Nephron (organoid): ENCODE data around the gene PRKCB.

Source experiments
- H3K27ac Mint-ChIP-seq, 3 experiments: 2 replicates each; pipeline ENCODE4 v1.8.0; 2020; ENCODE audit warnings: mixed read lengths in 3 of 3, mild to moderate bottlenecking in 2 of 3, moderate library complexity in 1 of 3
- H3K27me3 Mint-ChIP-seq: 2 replicates; pipeline ENCODE4 v1.8.0; 2021; ENCODE audit warnings: low read depth, mild to moderate bottlenecking, moderate library complexity, mixed read lengths
- H3K36me3 Mint-ChIP-seq: 2 replicates; pipeline ENCODE4 v1.8.0; 2020; ENCODE audit warnings: low read depth, mixed read lengths
- H3K4me1 Mint-ChIP-seq: 2 replicates; pipeline ENCODE4 v1.8.0; 2020; ENCODE audit warnings: mixed read lengths
- H3K4me3 Mint-ChIP-seq, 3 experiments: 2 replicates each; pipeline ENCODE4 v1.8.0; 2020; ENCODE audit warnings: mild to moderate bottlenecking in 3 of 3, mixed read lengths in 3 of 3, moderate library complexity in 2 of 3
- H3K9me3 Mint-ChIP-seq: 2 replicates; pipeline ENCODE4 v1.8.0; 2020; ENCODE audit warnings: mixed read lengths
- TF ChIP-seq, protein P1 (sequence below), 3 experiments: fragments of 200-600 bp; sonication (generic); IDR thresholded peaks; one replicate each; pipeline ENCODE4 v1.5.0; 2021; ENCODE audit warnings: antibody characterized with exemption in 3 of 3; ENCODE audit not compliant: unreplicated experiment in 3 of 3

The PRKCB gene

DNA sequence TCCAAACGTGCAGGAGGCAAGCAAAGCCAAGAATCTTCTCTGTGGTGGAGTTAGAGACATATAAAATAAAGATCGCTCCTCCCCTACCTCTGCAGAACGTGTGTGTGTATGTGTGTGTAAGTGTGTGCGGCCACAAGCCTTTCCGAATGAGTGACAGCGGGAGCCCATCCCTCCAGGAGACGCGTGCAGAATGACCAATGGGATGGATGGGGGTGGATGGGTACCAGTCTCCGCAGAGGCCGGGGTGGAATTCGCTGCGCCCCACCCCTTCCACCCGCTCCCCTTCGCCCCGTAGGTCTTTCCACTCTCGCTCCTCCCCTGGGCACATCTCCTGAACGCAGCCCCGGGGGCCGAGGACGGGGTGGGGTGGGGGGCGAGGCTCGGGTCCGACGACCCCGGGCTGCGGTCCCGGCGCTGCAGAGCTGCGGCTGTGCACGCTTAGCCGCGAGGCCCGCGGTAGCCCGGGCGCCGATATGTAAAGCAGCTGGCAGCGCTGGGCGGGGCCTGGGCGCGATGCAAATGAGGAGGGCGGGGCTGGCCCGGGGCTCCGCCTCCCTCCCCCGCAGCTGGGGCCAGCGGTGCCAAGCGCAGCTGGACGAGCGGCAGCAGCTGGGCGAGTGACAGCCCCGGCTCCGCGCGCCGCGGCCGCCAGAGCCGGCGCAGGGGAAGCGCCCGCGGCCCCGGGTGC, at the start of gene PRKCB:
Gene PRKCB (plus strand): TSS at position 594 of the 688 bp plus-strand sequence.
- Mint-ChIP-seq H3K27ac (no peak within 1 kb of the TSS), H3K9me3 (peaks cover 8% of the 10 kb centered on the region), H3K4me1 (peaks cover 6% of the 10 kb centered on the region), H3K27me3 (peaks cover 65% of the 10 kb centered on the region), H3K4me3 (peak within 1 kb of the TSS; percentile 80 to 92 (median 88)), H3K36me3 (no peaks in the 10 kb centered on the region)
- TF ChIP-seq, protein P1, sequence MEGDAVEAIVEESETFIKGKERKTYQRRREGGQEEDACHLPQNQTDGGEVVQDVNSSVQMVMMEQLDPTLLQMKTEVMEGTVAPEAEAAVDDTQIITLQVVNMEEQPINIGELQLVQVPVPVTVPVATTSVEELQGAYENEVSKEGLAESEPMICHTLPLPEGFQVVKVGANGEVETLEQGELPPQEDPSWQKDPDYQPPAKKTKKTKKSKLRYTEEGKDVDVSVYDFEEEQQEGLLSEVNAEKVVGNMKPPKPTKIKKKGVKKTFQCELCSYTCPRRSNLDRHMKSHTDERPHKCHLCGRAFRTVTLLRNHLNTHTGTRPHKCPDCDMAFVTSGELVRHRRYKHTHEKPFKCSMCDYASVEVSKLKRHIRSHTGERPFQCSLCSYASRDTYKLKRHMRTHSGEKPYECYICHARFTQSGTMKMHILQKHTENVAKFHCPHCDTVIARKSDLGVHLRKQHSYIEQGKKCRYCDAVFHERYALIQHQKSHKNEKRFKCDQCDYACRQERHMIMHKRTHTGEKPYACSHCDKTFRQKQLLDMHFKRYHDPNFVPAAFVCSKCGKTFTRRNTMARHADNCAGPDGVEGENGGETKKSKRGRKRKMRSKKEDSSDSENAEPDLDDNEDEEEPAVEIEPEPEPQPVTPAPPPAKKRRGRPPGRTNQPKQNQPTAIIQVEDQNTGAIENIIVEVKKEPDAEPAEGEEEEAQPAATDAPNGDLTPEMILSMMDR (IDR thresholded peaks at IDR 0.05; ENCODE audit: unreplicated experiment in 3 of 3), result no peak

- H3K27ac Mint-ChIP-seq, result no peak overlapping the region
- no peaks in the 10 kb centered on the region for H3K4me1 Mint-ChIP-seq
- peaks cover 25% of the 10 kb centered on the region for H3K27me3 Mint-ChIP-seq
- TF ChIP-seq, protein P1 (IDR thresholded peaks at IDR 0.05; ENCODE audit: unreplicated experiment in 3 of 3), result no peak
- H3K4me3 Mint-ChIP-seq, result no peak overlapping the region
- no peaks in the 10 kb centered on the region for H3K36me3 Mint-ChIP-seq
- no peaks in the 10 kb centered on the region for H3K9me3 Mint-ChIP-seq
Observed at GRCh38 chr16:23786964-23787561, 48.7 kb upstream of the PRKCB start.

DNA sequence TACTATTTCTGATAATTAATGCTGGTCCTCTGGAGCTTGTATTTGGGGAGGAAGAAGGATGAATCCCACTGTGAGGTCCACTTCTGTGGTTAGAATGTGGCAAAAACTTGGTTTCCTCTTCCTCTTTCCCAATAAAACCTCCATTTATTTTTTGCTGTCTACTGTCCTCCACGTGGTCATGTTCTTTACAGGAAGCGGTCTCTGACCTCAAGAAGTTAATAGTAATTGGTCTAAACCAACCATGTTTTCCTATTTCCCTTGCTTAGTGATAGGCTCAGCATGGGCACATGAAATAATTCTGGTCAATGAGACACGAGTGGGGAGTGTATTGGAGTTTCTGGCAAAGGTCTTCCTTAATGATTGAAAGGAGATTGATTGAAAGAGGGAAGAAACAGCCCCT, 47.1 kb upstream of the PRKCB start:
- no peaks in the 10 kb centered on the region for H3K9me3 Mint-ChIP-seq
- TF ChIP-seq, protein P1 (IDR thresholded peaks at IDR 0.05; ENCODE audit: unreplicated experiment in 3 of 3), result no peak
- peaks cover 26% of the 10 kb centered on the region for H3K27me3 Mint-ChIP-seq
- H3K36me3 Mint-ChIP-seq, result no peaks in the 10 kb centered on the region
- H3K27ac Mint-ChIP-seq, result no peak overlapping the region
- H3K4me1 Mint-ChIP-seq, result no peaks in the 10 kb centered on the region
- H3K4me3 Mint-ChIP-seq, result no peak overlapping the region

- Mint-ChIP-seq H3K4me1 (no peaks in the 10 kb centered on the region), H3K27me3 (peaks cover 10% of the 10 kb centered on the region), H3K27ac (no peak overlapping the region), H3K4me3 (no peak overlapping the region), H3K36me3 (no peaks in the 10 kb centered on the region), H3K9me3 (no peaks in the 10 kb centered on the region)
- TF ChIP-seq, protein P1 (IDR thresholded peaks at IDR 0.05; ENCODE audit: unreplicated experiment in 3 of 3), result no peak
Observed at GRCh38 chr16:23795378-23795777, 40.4 kb upstream of the PRKCB start.

DNA sequence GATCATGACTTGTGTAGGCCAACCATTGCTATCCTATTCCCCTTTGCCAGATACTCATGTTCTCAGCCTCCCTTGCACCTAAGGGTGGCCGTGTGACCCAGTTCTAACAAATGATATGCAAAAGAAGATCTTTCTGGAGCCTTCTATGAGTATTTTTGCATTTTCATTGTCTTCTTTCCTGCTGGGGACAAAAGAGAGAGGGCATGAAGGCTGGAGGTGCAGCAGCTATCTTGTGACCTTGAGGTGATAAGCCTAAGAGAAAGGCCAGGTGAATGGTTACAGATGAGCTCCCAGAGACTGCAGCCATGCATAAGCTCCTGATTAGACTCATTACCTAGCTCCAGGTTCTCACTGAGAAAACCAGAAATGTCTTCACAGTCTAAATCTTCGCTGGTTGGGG, 38.8 kb upstream of the PRKCB start:
- no peaks in the 10 kb centered on the region for H3K9me3 Mint-ChIP-seq
- peaks cover 10% of the 10 kb centered on the region for H3K27me3 Mint-ChIP-seq
- H3K4me3 Mint-ChIP-seq, result no peak overlapping the region
- no peak overlapping the region for H3K27ac Mint-ChIP-seq
- TF ChIP-seq, protein P1 (IDR thresholded peaks at IDR 0.05; ENCODE audit: unreplicated experiment in 3 of 3), result no peak
- H3K36me3 Mint-ChIP-seq, result no peaks in the 10 kb centered on the region
- H3K4me1 Mint-ChIP-seq, result no peaks in the 10 kb centered on the region

- H3K4me1 Mint-ChIP-seq, result no peaks in the 10 kb centered on the region
- no peaks in the 10 kb centered on the region for H3K9me3 Mint-ChIP-seq
- TF ChIP-seq, protein P1 (IDR thresholded peaks at IDR 0.05; ENCODE audit: unreplicated experiment in 3 of 3), result peak; percentile 30 to 59 (median 41)
- H3K36me3 Mint-ChIP-seq, result no peaks in the 10 kb centered on the region
- H3K27me3 Mint-ChIP-seq, result peaks cover 17% of the 10 kb centered on the region
- H3K4me3 Mint-ChIP-seq, result no peak overlapping the region
- no peak overlapping the region for H3K27ac Mint-ChIP-seq
Observed at GRCh38 chr16:23801378-23801777, 34.4 kb upstream of the PRKCB start.
